B cell (primary cell): ENCODE data around the gene NCAN.

Experiments used
- EZH2 ChIP-seq: IDR thresholded peaks from 2 replicates; pipeline ENCODE4 v1.6.1; 2012; ENCODE audit warnings: borderline replicate concordance, low read depth, mild to moderate bottlenecking, moderate library complexity, low read length; ENCODE audit not compliant: insufficient read depth, poor library complexity, severe bottlenecking
- TF ChIP-seq, protein P1 (sequence below): fragments of 200-600 bp; IDR thresholded peaks from one replicate; pipeline ENCODE4 v1.8.0; 2022; ENCODE audit warnings: antibody characterized with exemption, mild to moderate bottlenecking

DNA sequence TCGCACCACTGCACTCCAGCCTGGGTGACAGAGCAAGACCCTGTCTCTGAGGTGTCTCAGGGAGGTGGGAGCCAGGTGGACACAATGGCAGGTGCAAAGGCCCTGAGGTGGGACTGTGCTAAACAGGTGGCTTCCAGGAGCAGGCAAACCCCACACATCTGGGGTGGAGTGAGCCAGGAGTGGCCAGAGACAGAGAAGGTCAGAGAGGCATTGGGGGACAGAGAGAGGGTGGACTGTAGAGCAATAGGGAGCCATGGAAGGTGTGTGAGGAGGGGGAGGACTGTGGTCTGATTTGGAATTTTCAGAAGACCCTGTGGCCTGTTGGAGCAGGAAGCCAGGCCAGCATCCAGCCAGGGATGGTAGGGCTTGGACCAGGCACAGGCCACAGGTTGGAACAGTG is 46.4 kb upstream of the NCAN start:
- TF ChIP-seq, protein P1, sequence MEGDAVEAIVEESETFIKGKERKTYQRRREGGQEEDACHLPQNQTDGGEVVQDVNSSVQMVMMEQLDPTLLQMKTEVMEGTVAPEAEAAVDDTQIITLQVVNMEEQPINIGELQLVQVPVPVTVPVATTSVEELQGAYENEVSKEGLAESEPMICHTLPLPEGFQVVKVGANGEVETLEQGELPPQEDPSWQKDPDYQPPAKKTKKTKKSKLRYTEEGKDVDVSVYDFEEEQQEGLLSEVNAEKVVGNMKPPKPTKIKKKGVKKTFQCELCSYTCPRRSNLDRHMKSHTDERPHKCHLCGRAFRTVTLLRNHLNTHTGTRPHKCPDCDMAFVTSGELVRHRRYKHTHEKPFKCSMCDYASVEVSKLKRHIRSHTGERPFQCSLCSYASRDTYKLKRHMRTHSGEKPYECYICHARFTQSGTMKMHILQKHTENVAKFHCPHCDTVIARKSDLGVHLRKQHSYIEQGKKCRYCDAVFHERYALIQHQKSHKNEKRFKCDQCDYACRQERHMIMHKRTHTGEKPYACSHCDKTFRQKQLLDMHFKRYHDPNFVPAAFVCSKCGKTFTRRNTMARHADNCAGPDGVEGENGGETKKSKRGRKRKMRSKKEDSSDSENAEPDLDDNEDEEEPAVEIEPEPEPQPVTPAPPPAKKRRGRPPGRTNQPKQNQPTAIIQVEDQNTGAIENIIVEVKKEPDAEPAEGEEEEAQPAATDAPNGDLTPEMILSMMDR = no peak
- TF ChIP-seq EZH2 = no peak
